ENCODE results near the gene PHF5A. TPM values are rescaled to one million over a fixed set of nuclear protein-coding genes. Genes with fewer than 3 reads are reported as not detected.

PHF5A gene
- total and polyA plus RNA-seq, 2 donors (not counting 3 experiments of a cell fraction or from before 2014, with no cell fraction given) = 61.1 to 63.7 TPM

GRCh38 chr22:41436322-41437113 lies 32.0 kb downstream of the PHF5A start:
- no peak for FAIRE-seq
- Histone ChIP-seq H3K4me2 (ENCODE audit: insufficient read depth, low read length) (no peak overlapping the region), H2AFZ (ENCODE audit: low read depth, low read length) (no peak overlapping the region), H3K9me3 (replicated peaks; ENCODE audit: control insufficient read depth, insufficient read depth, low read length) (no peaks in the 10 kb centered on the region), H3K9me1 (replicated peaks; ENCODE audit: control insufficient read depth, extremely low read depth, insufficient read depth, low read length) (no peaks in the 10 kb centered on the region), H3K27me3 (ENCODE audit: control insufficient read depth in 2 of 2, insufficient read depth in 2 of 2, low read length in 2 of 2) (no peaks in the 10 kb centered on the region), H3K79me2 (ENCODE audit: control insufficient read depth, insufficient read depth, low read length) (peaks cover 57% of the 10 kb centered on the region), H3K4me1 (ENCODE audit: control insufficient read depth, extremely low read depth, insufficient read depth, low read length) (no peaks in the 10 kb centered on the region), H3K9ac (replicated peaks; ENCODE audit: extremely low read depth, insufficient read depth, low read length) (no peak overlapping the region), H3K36me3 (ENCODE audit: control insufficient read depth in 2 of 2, extremely low read depth in 1 of 2, insufficient read depth in 2 of 2, low read length in 2 of 2) (peaks cover 6 to 41% of the 10 kb centered on the region in 2 experiments), H3K4me3 (replicated peaks in 1 of 3; ENCODE audit: insufficient read depth in 1 of 3, low read depth in 1 of 3, low read length in 3 of 3) (no peak overlapping the region), H3K27ac (ENCODE audit: insufficient read depth, low read depth, low read length) (no peak overlapping the region), H4K20me1 (replicated peaks; ENCODE audit: control insufficient read depth, extremely low read depth, insufficient read depth, low read length) (no peaks in the 10 kb centered on the region)
- dilution Hi-C loops (cut with MboI; ENCODE audit: extremely low pct_ligation_motif_present, low sequenced_read_pairs) = no loop called here
- ChIA-PET POLR2A (interaction anchor here (1.2 kb wide), 1 partner anchor 10 kb away, joined by 4 read pairs; the partner anchor contains the start of gene TOB2), CTCF (no interaction called here)
- intact Hi-C loops (cut with micrococcal nuclease) = no loop called here
- no TSS peak for BruUV-seq (replicated peaks)
- DNase-seq (ENCODE audit: low read depth, low spot score) = no peak
- TF ChIP-seq EZH2 (IDR thresholded peaks at IDR 0.05; ENCODE audit: borderline replicate concordance, low read depth, low read length, severe bottlenecking) = no peak
- TF ChIP-seq FOS (IDR thresholded peaks at IDR 0.05; ENCODE audit: borderline replicate concordance, insufficient read depth, low read length) = no peak
- no peak for TF ChIP-seq MAX (IDR thresholded peaks at IDR 0.05; ENCODE audit: insufficient read depth, insufficient read length)
- TF ChIP-seq POLR2A (IDR thresholded peaks at IDR 0.05; ENCODE audit: low read depth, low read length) = no peak
- TF ChIP-seq CTCF (IDR thresholded peaks at IDR 0.05; ENCODE audit: extremely low read depth in 1 of 2, insufficient read depth in 1 of 2, low read depth in 1 of 2, low read length in 2 of 2) = no peak
- TF ChIP-seq MYC (IDR thresholded peaks at IDR 0.05; ENCODE audit: low read depth, low read length) = no peak
- no peak for TF ChIP-seq POLR2AphosphoS5 (IDR thresholded peaks at IDR 0.05; ENCODE audit: insufficient read depth, low read depth, low read length)
- no peak for TF ChIP-seq GATA2 (IDR thresholded peaks at IDR 0.05; ENCODE audit: insufficient read depth, insufficient read length, low read depth, low read length)
- TF ChIP-seq JUN (IDR thresholded peaks at IDR 0.05; ENCODE audit: borderline replicate concordance, insufficient read depth, insufficient read length, low read depth) = no peak

Measured in endothelial cell of umbilical vein (primary cell).